OCI-LY7 (cell line): Measurements from ENCODE around the gene B3GNT2. TPM values are rescaled to one million over a fixed set of nuclear protein-coding genes. Genes with fewer than 3 reads are reported as not detected.
A peak's percentile ranks its signal among the peaks of the same experiment; 100 is the strongest.

Experiments
- BruUV-seq: library from RNA; stranded (reverse); fragments of 400-500 nt; replicated peaks from 2 replicates; lab custom pipeline; 2021; lab: Mats Ljungman, UMichigan
- CTCF ChIA-PET: fragments of 300-600 bp; sonication (Branson Sonifier 250); formaldehyde crosslinking; loops from one replicate; lab custom pipeline; 2022; ENCODE audit warnings: antibody characterized with exemption; ENCODE audit not compliant: unreplicated experiment; lab: Charles Lee
- POLR2A ChIA-PET: fragments of 300-600 bp; sonication (Branson Sonifier 250); formaldehyde crosslinking; loops from one replicate; lab custom pipeline; 2022; ENCODE audit warnings: antibody characterized with exemption; lab: Charles Lee
- DNase-seq: peaks from one replicate; pipeline ENCODE4 v3.0.0-alpha.2; 2015; ENCODE audit warnings: low spot score
- H2AFZ ChIP-seq: fragments of 200-600 bp; sonication (generic), shearing (Covaris generic); 2 replicates; pipeline ENCODE4 v1.6.1; 2014; ENCODE audit warnings: mild to moderate bottlenecking, antibody characterized with exemption, low read length, moderate library complexity
- H3K27ac ChIP-seq: fragments of 200-600 bp; sonication (generic); 2 replicates; pipeline ENCODE4 v1.5.1; 2014; ENCODE audit warnings: mixed run types, low read depth, mild to moderate bottlenecking, moderate library complexity, low read length, inconsistent platforms; ENCODE audit not compliant: poor library complexity, severe bottlenecking
- H3K36me3 ChIP-seq: fragments of 200-600 bp; sonication (generic); 2 replicates; pipeline ENCODE4 v1.6.1; 2014; ENCODE audit warnings: mild to moderate bottlenecking, antibody characterized with exemption, low read length, moderate library complexity, mixed read lengths; ENCODE audit not compliant: insufficient read depth
- H3K4me1 ChIP-seq: fragments of 200-600 bp; sonication (generic); 2 replicates; pipeline ENCODE4 v1.5.1; 2014; ENCODE audit warnings: mild to moderate bottlenecking, low read length; ENCODE audit not compliant: insufficient read depth, poor library complexity, severe bottlenecking
- H3K4me2 ChIP-seq: fragments of 200-600 bp; sonication (generic); 2 replicates; pipeline ENCODE4 v1.6.1; 2014; ENCODE audit warnings: mild to moderate bottlenecking, low read length
- H3K4me3 ChIP-seq: fragments of 200-600 bp; sonication (generic); 2 replicates; pipeline ENCODE4 v1.5.1; 2014; ENCODE audit warnings: mild to moderate bottlenecking, low read depth, low read length; ENCODE audit not compliant: poor library complexity, severe bottlenecking
- H3K79me2 ChIP-seq: fragments of 200-600 bp; sonication (generic); 2 replicates; pipeline ENCODE4 v1.6.1; 2016; ENCODE audit warnings: low read depth, mild to moderate bottlenecking, low read length, moderate library complexity, mixed read lengths; ENCODE audit not compliant: insufficient read depth
- H3K9me2 ChIP-seq: fragments of 200-600 bp; sonication (generic); 2 replicates; pipeline ENCODE4 v1.6.1; 2016; ENCODE audit warnings: mild to moderate bottlenecking, low read length, mixed read lengths; ENCODE audit not compliant: insufficient read depth
- H3K9me3 ChIP-seq: fragments of 200-600 bp; sonication (generic); 2 replicates; pipeline ENCODE4 v1.6.1; 2014; ENCODE audit warnings: mild to moderate bottlenecking, mixed run types, low read length, mixed read lengths
- H4K20me1 ChIP-seq: fragments of 200-600 bp; sonication (generic); 2 replicates; pipeline ENCODE4 v1.6.1; 2014; ENCODE audit warnings: mild to moderate bottlenecking, antibody characterized with exemption, low read length, moderate library complexity, mixed read lengths; ENCODE audit not compliant: insufficient read depth
- CTCF ChIP-seq: fragments of 200-600 bp; sonication (generic); conservative IDR thresholded peaks from 2 replicates; pipeline ENCODE4 v1.5.1; 2014; ENCODE audit warnings: mild to moderate bottlenecking, antibody characterized with exemption, low read length, moderate library complexity, mixed read lengths
- EZH2phosphoT487 ChIP-seq: fragments of 200-600 bp; sonication (generic); IDR thresholded peaks from 2 replicates; pipeline ENCODE4 v1.6.1; 2018; ENCODE audit warnings: low read depth, borderline replicate concordance, mild to moderate bottlenecking, mixed run types, antibody characterized with exemption, low read length, moderate library complexity, mixed read lengths
- intact Hi-C: fragments of 100-400 bp; cut with micrococcal nuclease; formaldehyde crosslinking; loops from one replicate; pipeline ENCODE4 v1.10.0; 2022; ENCODE audit not compliant: unreplicated experiment
- total RNA-seq, 2 experiments: library from RNA; depleted of rRNA in 1 of 2; stranded (reverse); fragments of >200 nt in 1 of 2; shearing (Covaris generic) in 1 of 2; gene quantifications; 2 replicates each; pipeline ENCODE4 v1.2.3, GENCODE V29; 2014 to 2022

The B3GNT2 gene
- total RNA-seq, 2 experiments from 2014 or later = 51.1 to 65.8 TPM

- Histone ChIP-seq H3K4me1 (peaks cover 95% of the 10 kb centered on the region), H2AFZ (no peak overlapping the region), H3K79me2 (peaks cover 6% of the 10 kb centered on the region; the same call in 1 of the 2 replicates), H3K9me3 (peaks cover 3% of the 10 kb centered on the region; the same call in 1 of the 2 replicates), H3K27ac (peak overlapping the region; percentile 100), H4K20me1 (no peaks in the 10 kb centered on the region), H3K4me2 (peak overlapping the region; percentile 76), H3K36me3 (no peaks in the 10 kb centered on the region; the same call in 1 of the 2 replicates), H3K9me2 (no peaks in the 10 kb centered on the region), H3K4me3 (peak overlapping the region; percentile 55)
- TF ChIP-seq CTCF = no peak
- no peak for TF ChIP-seq EZH2phosphoT487
- intact Hi-C loops = loop anchor here (1.0 to 5.0 kb wide), 5 partner anchors 15 to 186 kb away; partner anchors contain the start of gene B3GNT2
- DNase-seq = peak; percentile 99
- no TSS peak for BruUV-seq
- ChIA-PET CTCF (interaction anchor here (0.9 to 1.7 kb wide), 2 partner anchors 20 to 50 kb away, joined by 3 to 6 read pairs; no protein-coding TSS in a partner anchor), POLR2A (interaction anchor here (0.6 to 1.8 kb wide), 17 partner anchors 12 to 1198 kb away, joined by 3 to 10 read pairs (median 4); partner anchors contain the start of gene B3GNT2)
These were observed 14.9 kb upstream of the B3GNT2 start for GRCh38 chr2:62180975-62181374.

GRCh38 chr2:62181843-62182242 is 14.1 kb upstream of the B3GNT2 start:
- no TSS peak for BruUV-seq
- POLR2A ChIA-PET = interaction anchor here (0.9 to 1.8 kb wide), 8 partner anchors 12 to 143 kb away, joined by 4 to 10 read pairs (median 6); partner anchors contain the start of gene B3GNT2
- CTCF ChIA-PET = interaction anchor here (0.9 to 1.7 kb wide), 3 partner anchors 19 to 50 kb away, joined by 3 to 6 read pairs (median 4); no protein-coding TSS in a partner anchor
- Histone ChIP-seq H3K36me3 (no peaks in the 10 kb centered on the region; the same call in 1 of the 2 replicates), H4K20me1 (no peaks in the 10 kb centered on the region), H3K27ac (peak overlapping the region; percentile 100), H3K9me3 (peaks cover 3% of the 10 kb centered on the region; the same call in 1 of the 2 replicates), H3K4me1 (peaks cover 93% of the 10 kb centered on the region), H2AFZ (peak overlapping the region; percentile 27; the same call in 1 of the 2 replicates), H3K9me2 (no peaks in the 10 kb centered on the region), H3K79me2 (peaks cover 6% of the 10 kb centered on the region; the same call in 1 of the 2 replicates), H3K4me2 (peak overlapping the region; percentile 76), H3K4me3 (peak overlapping the region; percentile 55)
- TF ChIP-seq CTCF (no peak), EZH2phosphoT487 (no peak)
- intact Hi-C loops = loop anchor here (1.0 to 5.0 kb wide), 5 partner anchors 14 to 187 kb away; partner anchors contain the start of gene B3GNT2
- peak; percentile 82 for DNase-seq
